Articular chondrocyte of knee joint (primary cell): ENCODE measurements around the gene ZDHHC14. TPM values are rescaled to one million over a fixed set of nuclear protein-coding genes. Genes with fewer than 3 reads are reported as not detected.

Experiments
- small RNA-seq: library from RNA; depleted of rRNA; stranded (forward); fragments of <200 nt; gene quantifications from one replicate; pipeline ENCODE3, GENCODE V24; 2012
- total RNA-seq: library from RNA; depleted of rRNA; stranded (reverse); fragments of >200 nt; gene quantifications from 2 replicates; pipeline ENCODE4 v1.2.3, GENCODE V29; 2012

ZDHHC14 gene
- total RNA-seq = 4.1 and 6.8 TPM in 2 replicates

DNA sequence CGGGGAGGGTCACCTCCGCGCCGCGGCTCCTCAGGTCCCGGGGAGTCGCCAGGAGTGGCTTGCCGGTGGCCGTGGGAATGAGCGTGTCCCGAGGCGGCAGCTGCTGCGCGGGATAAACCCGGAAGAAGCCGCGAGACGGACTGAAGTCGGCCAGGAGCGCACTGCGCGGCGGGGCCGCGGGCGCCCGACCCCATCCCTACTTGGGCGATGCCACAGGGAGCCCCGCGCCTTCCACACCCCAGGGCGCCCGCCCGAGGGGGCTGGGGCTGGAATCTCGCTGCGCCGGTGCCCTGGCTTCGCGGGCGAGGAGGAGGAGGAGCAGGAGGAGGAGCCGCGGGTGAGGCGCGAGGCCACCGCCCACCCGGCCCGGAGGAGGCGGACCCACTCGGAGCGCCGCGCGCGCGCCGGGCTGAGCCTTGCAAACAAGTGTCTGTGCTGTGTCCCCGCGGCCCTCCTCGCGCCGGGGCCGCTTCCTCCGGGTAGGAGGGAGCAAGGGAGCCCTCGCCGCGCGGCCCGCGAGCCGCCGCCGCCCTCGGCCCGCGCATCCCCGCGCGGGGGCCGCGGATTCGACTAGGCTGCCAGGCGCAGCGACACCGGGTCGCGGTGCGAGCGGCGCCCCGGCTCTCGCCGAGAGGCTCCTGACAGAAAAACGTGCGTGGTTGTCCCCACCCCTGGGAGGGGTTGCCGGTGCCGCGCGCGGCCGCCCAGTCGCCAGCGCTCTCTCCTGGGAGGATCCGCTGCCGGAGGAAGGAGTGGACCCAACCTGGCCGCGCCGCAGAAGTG is at the start of gene ZDHHC14:
TSS of gene ZDHHC14 (plus strand) at position 412 of the 783 bp plus-strand sequence.

Small RNA genes within 50 kb of the gene (small RNA-seq; reads per million reads assigned to genes)
- not detected for gene MIR3692

Other genes with a start within 250 kb of the ZDHHC14 start
- 7.6 and 7.8 TPM in 2 replicates for gene TMEM242, start 57.7 kb upstream of the ZDHHC14 start, total RNA-seq